Vagina (tissue), 2 donors: ENCODE data around the gene PPIP5K1.
"Not testable (repeated sequence)": the region's sequence is repeated elsewhere in the genome, so short reads cannot be mapped to it uniquely, and the experiment has no call there.

Source experiments
- CTCF ChIP-seq, 3 experiments: fragments of 450-650 bp in 2 of 3; fragments of 200-600 bp in 1 of 3; sonication (generic) in 1 of 3; IDR thresholded peaks; one replicate each; pipeline ENCODE4 v1.5.1; 2017 to 2019; ENCODE audit warnings: antibody characterized with exemption in 3 of 3, mild to moderate bottlenecking in 2 of 3, moderate library complexity in 2 of 3
- POLR2AphosphoS5 ChIP-seq, 2 donors: sonication (generic); formaldehyde crosslinking; IDR thresholded peaks; one replicate each; pipeline ENCODE4 v1.9.0; 2017; ENCODE audit warnings: antibody characterized with exemption in 2 of 2, mild to moderate bottlenecking in 2 of 2, low read depth in 1 of 2; ENCODE audit not compliant: insufficient read depth in 1 of 2

- TF ChIP-seq CTCF (IDR thresholded peaks at IDR 0.05); POLR2AphosphoS5 (IDR thresholded peaks at IDR 0.05; ENCODE audit: insufficient read depth in 1 of 2, low read depth in 1 of 2): not testable (repeated sequence)
Observed at GRCh38 chr15:43618700-43619099, 28.7 kb upstream of the PPIP5K1 start, which contains the start of gene STRC.
